A673 (cell line): ENCODE data around the gene STC2. TPM values are rescaled to one million over a fixed set of nuclear protein-coding genes. Genes with fewer than 3 reads are reported as not detected.
A peak's percentile ranks its signal among the peaks of the same experiment; 100 is the strongest.

ENCODE experiments used
- BruUV-seq: library from RNA; stranded (reverse); fragments of 400-500 nt; replicated peaks from 2 replicates; lab custom pipeline; 2021; lab: Mats Ljungman, UMichigan
- CTCF ChIA-PET: fragments of 300-600 bp; sonication (Branson Sonifier 250); formaldehyde crosslinking; loops from one replicate; lab custom pipeline; 2022; ENCODE audit warnings: antibody characterized with exemption; lab: Charles Lee
- POLR2A ChIA-PET: fragments of 300-600 bp; sonication (Branson Sonifier 250); formaldehyde crosslinking; loops from one replicate; lab custom pipeline; 2022; ENCODE audit warnings: antibody characterized with exemption; ENCODE audit not compliant: low non-redundant PET; lab: Charles Lee
- DNase-seq: peaks from one replicate; pipeline ENCODE4 v3.0.0-alpha.2; 2015; ENCODE audit warnings: low spot score
- H3K27ac ChIP-seq: fragments of 200-600 bp; sonication (generic); 2 replicates; pipeline ENCODE4 v1.5.1; 2016; ENCODE audit warnings: mixed run types, low read depth, mild to moderate bottlenecking, mixed read lengths, antibody characterized with exemption, low read length; ENCODE audit not compliant: poor library complexity, severe bottlenecking
- H3K27me3 ChIP-seq: fragments of 200-600 bp; sonication (generic); replicated peaks from 2 replicates; pipeline ENCODE4 v1.6.1; 2017; ENCODE audit warnings: mixed run types, low read depth, mild to moderate bottlenecking, mixed read lengths, antibody characterized with exemption, low read length; ENCODE audit not compliant: insufficient read depth, poor library complexity
- H3K36me3 ChIP-seq: fragments of 200-600 bp; sonication (generic); 2 replicates; pipeline ENCODE4 v1.6.1; 2016; ENCODE audit warnings: mixed run types, mild to moderate bottlenecking, mixed read lengths, antibody characterized with exemption, low read length; ENCODE audit not compliant: insufficient read depth, poor library complexity, severe bottlenecking
- H3K4me1 ChIP-seq: fragments of 200-600 bp; sonication (generic); 2 replicates; pipeline ENCODE4 v1.6.1; 2017; ENCODE audit warnings: mixed run types, mild to moderate bottlenecking, mixed read lengths, antibody characterized with exemption, low read length; ENCODE audit not compliant: insufficient read depth, poor library complexity, severe bottlenecking
- H3K4me3 ChIP-seq: fragments of 200-600 bp; sonication (generic); 2 replicates; pipeline ENCODE4 v1.5.1; 2016; ENCODE audit warnings: low read depth, mixed run types, mild to moderate bottlenecking, mixed read lengths, low read length; ENCODE audit not compliant: poor library complexity, severe bottlenecking
- H3K9me3 ChIP-seq: fragments of 200-600 bp; sonication (generic); 2 replicates; pipeline ENCODE4 v1.6.1; 2016; ENCODE audit warnings: mixed run types, low read depth, mild to moderate bottlenecking, mixed read lengths, antibody characterized with exemption, low read length; ENCODE audit not compliant: poor library complexity, severe bottlenecking
- EZH2 ChIP-seq: fragments of 200-600 bp; sonication (generic); IDR thresholded peaks from 2 replicates; pipeline ENCODE4 v1.6.1; 2017; ENCODE audit warnings: borderline replicate concordance, low read depth, mild to moderate bottlenecking, mixed read lengths, antibody characterized with exemption, low read length; ENCODE audit not compliant: poor library complexity, severe bottlenecking
- intact Hi-C: fragments of 100-400 bp; cut with micrococcal nuclease; formaldehyde crosslinking; loops from one replicate; pipeline ENCODE4 v1.10.0; 2022; ENCODE audit not compliant: unreplicated experiment
- total RNA-seq: library from RNA; stranded (reverse); gene quantifications from 2 replicates; pipeline ENCODE4 v1.2.3, GENCODE V29; 2021
- TF ChIP-seq, protein P1 (sequence below): fragments of 300-800, 200-600 bp; sonication (generic); conservative IDR thresholded peaks from 2 replicates; pipeline ENCODE4 v1.5.1; 2017; ENCODE audit warnings: low read depth, mild to moderate bottlenecking, antibody characterized with exemption, low read length, moderate library complexity, mixed read lengths

STC2 gene
- total RNA-seq, 1 experiment from 2014 or later, result 19.2 TPM

- no peak overlapping the region for H3K27ac ChIP-seq
Observed at GRCh38 chr5:173334808-173335207, 6.6 kb upstream of the STC2 start.

DNA sequence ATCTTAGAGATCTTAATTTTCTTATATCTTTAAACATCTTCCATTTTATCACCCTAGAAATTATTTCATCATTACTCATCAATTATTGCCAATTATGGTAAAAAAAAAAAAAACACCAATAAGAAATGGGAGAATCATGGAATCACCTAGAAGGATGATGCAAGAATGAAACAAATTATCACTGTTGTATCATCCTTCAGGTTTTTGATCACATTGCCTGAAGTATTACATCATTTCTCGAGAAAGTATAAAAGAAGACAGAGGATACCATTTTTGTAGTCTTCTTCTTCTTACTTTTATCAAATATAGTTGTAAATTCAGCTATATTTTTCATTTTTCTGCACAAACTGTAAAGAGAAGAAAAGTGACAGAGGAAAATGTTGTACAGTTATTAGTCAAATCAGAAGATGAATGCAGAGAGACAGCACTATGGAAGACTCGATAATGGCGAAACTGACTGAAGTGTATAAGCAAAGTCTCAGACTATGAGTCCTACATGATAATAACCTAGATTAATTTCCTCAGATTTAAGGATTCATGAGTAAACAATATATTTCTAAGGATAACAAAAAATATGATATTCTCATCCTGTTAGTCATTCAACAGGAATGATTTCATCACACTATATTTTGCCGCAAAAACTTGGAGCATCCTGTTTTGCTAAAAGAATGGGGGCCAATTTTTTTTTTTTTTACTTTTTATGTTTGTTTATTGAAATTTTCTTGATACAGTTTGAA is 5.9 kb upstream of the STC2 start:
- intact Hi-C loops, result loop anchor here (5.0 kb wide), 1 partner anchor 167 kb away; no protein-coding TSS in a partner anchor
- H3K36me3 ChIP-seq, result no peaks in the 10 kb centered on the region
- no peaks in the 10 kb centered on the region for H3K9me3 ChIP-seq
- ChIA-PET CTCF (interaction anchor here (5.4 kb wide), 1 partner anchor 41 kb away, joined by 70 read pairs; no protein-coding TSS in a partner anchor), POLR2A (no interaction called here)
- peaks cover 7% of the 10 kb centered on the region for H3K4me1 ChIP-seq
- no peak overlapping the region for H3K27ac ChIP-seq
- no peaks in the 10 kb centered on the region for H3K27me3 ChIP-seq
- no peak overlapping the region for H3K4me3 ChIP-seq
- DNase-seq, result no peak
- no TSS peak for BruUV-seq
- TF ChIP-seq EZH2, result no peak
- TF ChIP-seq, protein P1, sequence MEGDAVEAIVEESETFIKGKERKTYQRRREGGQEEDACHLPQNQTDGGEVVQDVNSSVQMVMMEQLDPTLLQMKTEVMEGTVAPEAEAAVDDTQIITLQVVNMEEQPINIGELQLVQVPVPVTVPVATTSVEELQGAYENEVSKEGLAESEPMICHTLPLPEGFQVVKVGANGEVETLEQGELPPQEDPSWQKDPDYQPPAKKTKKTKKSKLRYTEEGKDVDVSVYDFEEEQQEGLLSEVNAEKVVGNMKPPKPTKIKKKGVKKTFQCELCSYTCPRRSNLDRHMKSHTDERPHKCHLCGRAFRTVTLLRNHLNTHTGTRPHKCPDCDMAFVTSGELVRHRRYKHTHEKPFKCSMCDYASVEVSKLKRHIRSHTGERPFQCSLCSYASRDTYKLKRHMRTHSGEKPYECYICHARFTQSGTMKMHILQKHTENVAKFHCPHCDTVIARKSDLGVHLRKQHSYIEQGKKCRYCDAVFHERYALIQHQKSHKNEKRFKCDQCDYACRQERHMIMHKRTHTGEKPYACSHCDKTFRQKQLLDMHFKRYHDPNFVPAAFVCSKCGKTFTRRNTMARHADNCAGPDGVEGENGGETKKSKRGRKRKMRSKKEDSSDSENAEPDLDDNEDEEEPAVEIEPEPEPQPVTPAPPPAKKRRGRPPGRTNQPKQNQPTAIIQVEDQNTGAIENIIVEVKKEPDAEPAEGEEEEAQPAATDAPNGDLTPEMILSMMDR, result no peak

More at GRCh38 chr5:173334808-173335207, 6.6 kb upstream of the STC2 start:
- no peaks in the 10 kb centered on the region for H3K9me3 ChIP-seq
- H3K4me1 ChIP-seq, result peaks cover 3% of the 10 kb centered on the region
- H3K27me3 ChIP-seq, result no peaks in the 10 kb centered on the region
- H3K4me3 ChIP-seq, result no peak overlapping the region
- POLR2A ChIA-PET, result no interaction called here
- no peak for DNase-seq
- CTCF ChIA-PET, result no interaction called here
- BruUV-seq, result no TSS peak
- intact Hi-C loops, result loop anchor here (5.0 kb wide), 1 partner anchor 168 kb away; no protein-coding TSS in a partner anchor
- no peak for TF ChIP-seq EZH2
- TF ChIP-seq, protein P1, result no peak
- H3K36me3 ChIP-seq, result no peaks in the 10 kb centered on the region

DNA sequence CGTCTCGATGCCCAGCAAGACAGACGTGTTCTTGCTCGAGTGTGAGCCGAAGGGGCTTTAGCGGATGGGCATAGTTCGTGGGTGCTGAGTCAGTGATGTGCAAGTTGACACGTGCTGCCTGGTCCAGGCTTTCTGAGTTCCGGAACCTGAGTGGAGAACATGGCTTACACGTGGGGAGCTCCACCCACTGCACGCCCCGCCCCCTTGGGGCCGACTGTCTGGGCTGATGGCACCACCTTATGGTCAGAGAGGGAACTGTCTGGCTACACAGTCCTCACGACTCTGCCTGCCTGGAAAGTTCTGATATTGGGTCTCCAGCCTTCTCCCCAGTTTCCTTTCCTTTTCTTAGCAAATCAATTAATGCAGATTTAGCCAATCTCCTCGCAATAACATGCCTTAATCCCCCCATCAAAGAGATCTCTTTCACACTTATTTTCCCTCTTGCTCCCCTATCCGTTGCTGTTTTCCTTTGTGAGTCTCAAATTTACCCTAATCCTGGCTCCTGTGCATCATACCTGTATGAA is 3.8 kb upstream of the STC2 start:
- Histone ChIP-seq H3K27me3 (no peaks in the 10 kb centered on the region), H3K4me3 (no peak overlapping the region), H3K36me3 (no peaks in the 10 kb centered on the region), H3K9me3 (no peaks in the 10 kb centered on the region), H3K4me1 (peaks cover 14% of the 10 kb centered on the region), H3K27ac (no peak overlapping the region)
- DNase-seq, result peak; percentile 85
- POLR2A ChIA-PET, result no interaction called here
- no peak for TF ChIP-seq EZH2
- TF ChIP-seq, protein P1, result peak; percentile 88
- intact Hi-C loops, result loop anchor here (1.0 to 5.0 kb wide), 2 partner anchors 38 to 165 kb away; no protein-coding TSS in a partner anchor
- CTCF ChIA-PET, result interaction anchor here (0.6 to 5.4 kb wide), 8 partner anchors 11 to 622 kb away, joined by 3 to 70 read pairs (median 5); partner anchors contain the start of gene ATP6V0E1
- no TSS peak for BruUV-seq
